KBM-7 (cell line): ENCODE measurements around the gene GLG1.
"Not testable (repeated sequence)": the region's sequence is repeated elsewhere in the genome, so short reads cannot be mapped to it uniquely, and the experiment has no call there.

ENCODE experiments used
- DNase-seq: peaks from one replicate; pipeline ENCODE4 v3.0.0-alpha.2; 2015
- in situ Hi-C: fragments of 300-500 bp; cut with MboI; formaldehyde crosslinking; loops from 2 replicates; pipeline ENCODE4 v1.14.3; 2020; ENCODE audit warnings: low sequenced_read_pairs, low pct_unique_long_range_greater_than_20kb, mixed read lengths

The GLG1 gene

GRCh38 chr16:74606521-74607309, at the start of gene GLG1:
Gene GLG1, minus strand, starts transcription at chr16:74607114. Its CDS starts 20 bp downstream, at chr16:74607094.
- in situ Hi-C loops, result no loop called here
- DNase-seq, result peak; percentile 92

GRCh38 chr16:74654536-74655050, 47.7 kb upstream of the GLG1 start:
- in situ Hi-C loops, result no loop called here
- no peak for DNase-seq

GRCh38 chr16:74652883-74653282, 46.0 kb upstream of the GLG1 start:
- in situ Hi-C loops, DNase-seq: not testable (repeated sequence)

- in situ Hi-C loops, result no loop called here
- no peak for DNase-seq
Observed at GRCh38 chr16:74652249-74652648, 45.3 kb upstream of the GLG1 start.

GRCh38 chr16:74651841-74652240, 44.9 kb upstream of the GLG1 start:
- no peak for DNase-seq
- in situ Hi-C loops, result no loop called here

- peak; percentile 15 for DNase-seq
- in situ Hi-C loops, result no loop called here
Observed at GRCh38 chr16:74650966-74651567, 44.2 kb upstream of the GLG1 start.

GRCh38 chr16:74649839-74650504, 43.1 kb upstream of the GLG1 start:
- in situ Hi-C loops, result no loop called here
- no peak for DNase-seq

- no peak for DNase-seq
- in situ Hi-C loops, result no loop called here
Observed at GRCh38 chr16:74641969-74642368, 35.1 kb upstream of the GLG1 start.

- no peak for DNase-seq
- in situ Hi-C loops, result no loop called here
Observed at GRCh38 chr16:74637742-74638453, 31.0 kb upstream of the GLG1 start.

- in situ Hi-C loops, result no loop called here
Observed at GRCh38 chr16:74635303-74635702, 28.4 kb upstream of the GLG1 start.

GRCh38 chr16:74633686-74634085, 26.8 kb upstream of the GLG1 start:
- in situ Hi-C loops, result no loop called here
- DNase-seq, result no peak

More at GRCh38 chr16:74635303-74635702, 28.4 kb upstream of the GLG1 start:
- DNase-seq, result no peak

- in situ Hi-C loops, result no loop called here
Observed at GRCh38 chr16:74627506-74628220, 20.7 kb upstream of the GLG1 start.

GRCh38 chr16:74626741-74627416, 20.0 kb upstream of the GLG1 start:
- in situ Hi-C loops, result no loop called here
- no peak for DNase-seq

More at GRCh38 chr16:74627506-74628220, 20.7 kb upstream of the GLG1 start:
- DNase-seq, result no peak

- in situ Hi-C loops, result no loop called here
- no peak for DNase-seq
Observed at GRCh38 chr16:74625500-74626350, 18.8 kb upstream of the GLG1 start.

GRCh38 chr16:74623839-74624235, 16.9 kb upstream of the GLG1 start:
- DNase-seq, result no peak
- in situ Hi-C loops, result no loop called here

GRCh38 chr16:74623214-74623838, 16.4 kb upstream of the GLG1 start:
- in situ Hi-C loops, result no loop called here

GRCh38 chr16:74622005-74622404, 15.1 kb upstream of the GLG1 start:
- DNase-seq, result no peak
- in situ Hi-C loops, result no loop called here

More at GRCh38 chr16:74623214-74623838, 16.4 kb upstream of the GLG1 start:
- peak; percentile 63 for DNase-seq
